ENCODE data around the gene CNTNAP4.

CNTNAP4 gene

DNA sequence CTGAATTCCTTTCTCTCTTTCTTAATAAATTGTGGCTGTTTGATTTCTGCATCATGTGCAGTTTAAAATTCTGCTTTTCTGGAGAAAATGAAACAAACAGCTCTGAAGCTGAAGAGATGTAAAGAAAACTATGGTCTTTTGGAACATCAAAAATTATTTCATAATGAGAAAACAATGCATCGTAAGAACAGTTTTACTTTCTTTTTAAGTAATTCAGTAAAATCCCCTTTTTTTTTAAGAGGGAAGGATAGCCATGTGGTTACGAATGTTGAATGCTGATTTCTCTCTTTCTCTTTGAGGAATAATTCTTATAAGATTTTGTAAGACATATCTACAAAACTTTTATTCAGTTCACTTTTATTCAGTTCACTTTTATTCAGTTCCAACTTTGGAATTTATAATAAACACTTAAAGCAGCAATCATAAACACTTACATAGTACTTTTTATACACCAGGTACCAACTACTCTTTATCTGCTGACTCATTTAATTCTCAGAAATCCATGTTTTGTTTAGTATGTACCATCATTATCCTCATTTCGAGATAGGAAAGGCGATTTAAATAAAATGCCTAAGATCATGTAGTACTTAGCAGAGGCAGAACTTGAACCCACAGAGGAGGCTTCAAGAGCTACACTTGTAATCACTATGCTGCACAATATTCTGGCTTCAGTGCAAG lies 26.6 kb downstream of the CNTNAP4 start:
- TF ChIP-seq, protein P1, sequence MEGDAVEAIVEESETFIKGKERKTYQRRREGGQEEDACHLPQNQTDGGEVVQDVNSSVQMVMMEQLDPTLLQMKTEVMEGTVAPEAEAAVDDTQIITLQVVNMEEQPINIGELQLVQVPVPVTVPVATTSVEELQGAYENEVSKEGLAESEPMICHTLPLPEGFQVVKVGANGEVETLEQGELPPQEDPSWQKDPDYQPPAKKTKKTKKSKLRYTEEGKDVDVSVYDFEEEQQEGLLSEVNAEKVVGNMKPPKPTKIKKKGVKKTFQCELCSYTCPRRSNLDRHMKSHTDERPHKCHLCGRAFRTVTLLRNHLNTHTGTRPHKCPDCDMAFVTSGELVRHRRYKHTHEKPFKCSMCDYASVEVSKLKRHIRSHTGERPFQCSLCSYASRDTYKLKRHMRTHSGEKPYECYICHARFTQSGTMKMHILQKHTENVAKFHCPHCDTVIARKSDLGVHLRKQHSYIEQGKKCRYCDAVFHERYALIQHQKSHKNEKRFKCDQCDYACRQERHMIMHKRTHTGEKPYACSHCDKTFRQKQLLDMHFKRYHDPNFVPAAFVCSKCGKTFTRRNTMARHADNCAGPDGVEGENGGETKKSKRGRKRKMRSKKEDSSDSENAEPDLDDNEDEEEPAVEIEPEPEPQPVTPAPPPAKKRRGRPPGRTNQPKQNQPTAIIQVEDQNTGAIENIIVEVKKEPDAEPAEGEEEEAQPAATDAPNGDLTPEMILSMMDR (IDR thresholded peaks at IDR 0.05; ENCODE audit: borderline replicate concordance, insufficient read depth, low read depth, low read length) = no peak
- no peak overlapping the region for H3K4me3 ChIP-seq (ENCODE audit: low read depth, low read length)

DNA sequence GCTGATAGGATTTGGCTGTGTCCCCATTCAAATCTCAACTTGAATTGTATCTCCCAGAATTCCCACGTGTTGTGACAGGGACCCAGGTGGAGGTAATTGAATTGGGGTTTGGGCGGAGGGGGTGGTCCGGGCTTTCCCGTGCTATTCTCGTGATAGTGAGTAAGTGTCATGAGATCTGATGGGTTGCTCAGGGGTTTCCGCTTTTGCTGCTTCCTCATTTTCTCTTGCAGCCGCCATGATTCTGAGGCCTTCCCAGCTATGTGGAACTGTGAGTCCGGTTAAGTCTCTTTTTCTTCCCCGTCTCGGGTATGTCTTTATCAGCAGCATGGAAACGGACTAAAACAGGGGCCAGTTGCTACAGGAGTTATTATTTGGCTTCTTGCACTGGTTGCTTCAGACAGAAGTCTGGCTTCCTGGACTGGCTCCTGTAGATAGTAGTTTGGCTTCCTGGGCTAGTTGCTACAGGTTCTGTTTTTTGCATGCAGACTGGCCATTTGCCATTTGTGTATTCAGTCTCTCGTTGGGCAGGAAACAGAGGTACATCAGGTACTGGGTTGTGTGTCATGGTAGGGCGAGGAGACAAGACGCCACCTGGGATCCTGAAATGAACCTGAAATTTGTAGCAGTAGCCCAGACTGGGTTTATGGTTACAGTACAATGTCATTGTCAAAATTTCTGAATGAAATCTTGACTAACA lies 32.6 kb downstream of the CNTNAP4 start:
- TF ChIP-seq, protein P1 (IDR thresholded peaks at IDR 0.05; ENCODE audit: borderline replicate concordance, insufficient read depth, low read depth, low read length) = no peak
- H3K4me3 ChIP-seq (ENCODE audit: low read depth, low read length) = no peak overlapping the region

DNA sequence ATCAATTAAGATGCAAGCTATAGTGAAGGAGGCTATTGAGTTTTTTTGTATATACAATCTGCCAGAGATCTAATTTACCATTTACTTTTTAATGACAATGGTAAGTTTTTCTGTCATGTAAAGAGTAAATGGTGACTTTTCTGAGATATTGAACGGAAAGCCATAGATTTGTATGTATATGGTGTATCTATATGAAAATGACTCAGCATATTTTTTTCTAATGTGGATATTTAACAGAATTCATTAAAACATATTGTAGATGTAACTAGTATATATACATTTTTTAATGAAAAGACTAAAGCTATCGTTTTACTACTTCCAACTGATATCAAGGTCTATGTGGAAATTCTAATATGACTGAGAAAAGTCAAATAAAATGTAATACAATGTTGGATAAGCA lies 34.1 kb downstream of the CNTNAP4 start:
- H3K4me3 ChIP-seq (ENCODE audit: low read depth, low read length) = no peak overlapping the region

DNA sequence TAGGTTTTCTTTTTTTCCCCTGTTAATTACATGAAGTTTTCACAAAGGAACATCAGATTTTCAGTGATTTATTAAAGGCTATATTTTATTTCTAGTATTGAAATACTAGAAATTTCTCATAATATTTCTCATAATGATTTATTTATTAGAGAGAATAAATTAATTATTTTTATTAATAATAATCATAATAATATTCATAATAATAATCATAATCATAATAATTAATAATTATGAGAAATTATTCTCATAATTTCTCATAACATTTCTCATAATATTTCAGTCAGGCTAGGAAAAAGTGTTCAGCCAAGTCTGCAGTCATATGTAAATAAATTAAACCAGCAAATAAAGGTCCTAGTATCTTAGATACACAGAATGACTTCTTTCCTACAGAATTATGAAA lies 41.4 kb downstream of the CNTNAP4 start:
- H3K4me3 ChIP-seq (ENCODE audit: low read depth, low read length) = no peak overlapping the region
- TF ChIP-seq, protein P1 (IDR thresholded peaks at IDR 0.05; ENCODE audit: borderline replicate concordance, insufficient read depth, low read depth, low read length) = no peak

More for the DNA sequence above, 34.1 kb downstream of the CNTNAP4 start:
- TF ChIP-seq, protein P1 (IDR thresholded peaks at IDR 0.05; ENCODE audit: borderline replicate concordance, insufficient read depth, low read depth, low read length) = no peak

DNA sequence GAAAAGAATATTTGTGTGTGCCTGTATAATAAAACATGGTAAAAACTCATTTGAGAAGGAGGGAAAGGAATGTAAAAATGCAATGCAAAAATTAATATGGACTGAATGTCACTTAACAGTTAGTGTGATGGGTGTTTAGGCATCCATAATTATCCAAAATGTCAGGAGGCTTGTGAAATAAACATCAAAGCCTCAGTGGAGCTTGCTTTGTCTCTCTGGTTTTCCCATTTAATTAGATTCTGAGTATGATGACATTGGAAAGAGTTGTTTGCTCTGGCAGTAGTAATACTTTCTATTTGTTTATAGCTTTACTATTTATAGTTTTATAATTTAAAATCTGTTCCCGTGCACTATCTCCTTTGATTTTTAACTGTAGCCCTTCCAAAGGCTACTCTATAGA lies 51.9 kb downstream of the CNTNAP4 start:
- TF ChIP-seq, protein P1 (IDR thresholded peaks at IDR 0.05; ENCODE audit: borderline replicate concordance, insufficient read depth, low read depth, low read length) = no peak
- no peak overlapping the region for H3K4me3 ChIP-seq (ENCODE audit: low read depth, low read length)

DNA sequence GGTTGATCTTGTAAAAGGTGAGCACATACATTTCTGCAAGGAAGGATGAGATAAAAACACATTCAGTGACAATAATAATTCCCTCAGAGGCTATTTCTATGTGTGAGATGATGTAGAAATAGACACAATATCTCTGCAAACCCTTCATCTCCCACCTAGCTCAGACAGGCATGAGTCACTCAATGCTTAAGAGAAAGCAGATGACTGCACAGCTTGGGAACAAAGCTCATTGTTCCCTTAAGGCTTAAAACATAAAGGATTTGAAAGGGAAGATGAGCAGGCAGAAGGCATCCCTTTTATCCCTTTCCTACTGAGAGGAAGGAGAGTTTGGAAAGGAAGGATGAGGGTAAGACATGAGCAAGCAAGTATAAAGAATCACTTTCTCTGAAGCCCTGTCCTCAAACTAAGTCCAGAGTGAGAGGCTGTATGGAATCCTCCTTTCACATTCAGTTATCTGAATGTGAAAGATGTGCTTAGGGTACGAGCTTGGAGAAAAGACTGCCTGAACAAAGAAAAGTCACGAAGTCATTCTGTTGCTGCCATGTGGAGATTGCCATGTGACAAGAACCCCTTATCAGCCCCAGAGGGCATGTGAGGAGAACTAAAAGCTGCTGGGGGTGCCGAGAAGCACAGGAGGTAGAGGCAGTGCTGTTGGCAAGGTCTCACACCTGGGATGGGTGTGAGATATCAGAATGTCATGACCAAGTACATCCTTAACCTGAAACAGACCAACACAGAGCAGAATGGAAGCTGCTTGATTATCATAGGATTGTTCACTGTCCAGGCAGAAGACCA lies 58.2 kb downstream of the CNTNAP4 start:
- H3K4me3 ChIP-seq (ENCODE audit: low read depth, low read length) = no peak overlapping the region
- TF ChIP-seq, protein P1 (IDR thresholded peaks at IDR 0.05; ENCODE audit: borderline replicate concordance, insufficient read depth, low read depth, low read length) = no peak

All from GM12875 (cell line).